Superior temporal gyrus (tissue), 1 donor: ENCODE measurements around the gene ADD1.

Experiments used
- DNase-seq: peaks from one replicate; pipeline ENCODE4 v3.0.0-alpha.2; 2016; ENCODE audit errors: extremely low spot score

ADD1 gene

DNA sequence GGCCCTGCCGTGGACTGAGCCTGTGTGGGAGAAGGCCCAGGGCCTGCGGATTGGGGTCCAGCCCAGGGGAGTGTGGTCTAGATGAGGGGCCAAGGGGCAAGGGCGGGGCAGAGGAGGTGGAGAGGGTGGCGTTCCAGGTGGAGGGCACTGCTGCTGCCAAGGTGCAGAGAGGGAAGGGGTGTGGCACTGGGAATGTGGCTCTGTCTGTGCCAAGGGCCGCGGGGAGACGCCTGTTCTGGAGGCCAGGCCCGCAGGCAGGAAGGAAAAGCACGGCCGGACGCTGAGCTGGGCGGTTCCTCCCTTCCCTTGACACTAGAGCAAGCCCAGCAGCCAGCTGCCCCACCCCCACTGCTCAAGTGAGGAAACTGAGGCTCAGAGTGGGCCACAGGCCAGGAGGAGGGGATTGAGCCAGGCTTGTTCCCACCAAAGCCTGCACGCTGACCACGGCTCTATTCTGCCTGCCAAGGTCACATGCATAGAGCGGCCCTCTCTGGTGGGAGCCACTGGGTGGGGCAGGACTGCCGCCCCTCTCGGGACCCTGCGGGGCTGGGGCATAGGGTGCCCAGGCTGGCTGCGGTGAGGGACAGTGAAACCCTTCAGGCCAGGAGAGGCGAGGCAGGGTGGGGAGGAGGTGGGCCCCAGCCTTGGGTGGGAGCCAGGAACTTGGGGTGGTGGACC is 37.8 kb upstream of the ADD1 start:
- DNase-seq = no peak

GRCh38 chr4:2806390-2807355 is 37.0 kb upstream of the ADD1 start:
- DNase-seq = peak; percentile 59

GRCh38 chr4:2807571-2807970 is 36.1 kb upstream of the ADD1 start:
- no peak for DNase-seq

DNA sequence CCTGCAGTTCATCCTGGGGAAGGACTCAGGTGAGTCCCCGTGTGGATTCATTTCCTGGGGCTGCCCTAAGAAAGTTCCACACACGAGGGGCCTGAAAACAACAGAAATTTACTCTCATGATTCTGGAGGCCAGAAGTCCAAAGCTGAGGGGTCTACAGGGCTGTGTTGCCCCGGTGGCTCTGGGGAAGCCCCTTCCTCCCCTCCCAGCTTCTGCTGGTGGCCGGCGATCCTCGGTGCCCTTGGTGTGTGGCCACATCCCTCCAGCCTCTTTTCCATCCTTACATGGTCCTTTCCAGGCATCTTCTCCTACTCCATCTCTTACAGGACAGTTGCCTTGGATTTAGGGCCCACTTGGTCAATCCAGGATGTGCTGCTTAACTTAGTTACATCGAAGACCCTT is 35.6 kb upstream of the ADD1 start:
- no peak for DNase-seq

DNA sequence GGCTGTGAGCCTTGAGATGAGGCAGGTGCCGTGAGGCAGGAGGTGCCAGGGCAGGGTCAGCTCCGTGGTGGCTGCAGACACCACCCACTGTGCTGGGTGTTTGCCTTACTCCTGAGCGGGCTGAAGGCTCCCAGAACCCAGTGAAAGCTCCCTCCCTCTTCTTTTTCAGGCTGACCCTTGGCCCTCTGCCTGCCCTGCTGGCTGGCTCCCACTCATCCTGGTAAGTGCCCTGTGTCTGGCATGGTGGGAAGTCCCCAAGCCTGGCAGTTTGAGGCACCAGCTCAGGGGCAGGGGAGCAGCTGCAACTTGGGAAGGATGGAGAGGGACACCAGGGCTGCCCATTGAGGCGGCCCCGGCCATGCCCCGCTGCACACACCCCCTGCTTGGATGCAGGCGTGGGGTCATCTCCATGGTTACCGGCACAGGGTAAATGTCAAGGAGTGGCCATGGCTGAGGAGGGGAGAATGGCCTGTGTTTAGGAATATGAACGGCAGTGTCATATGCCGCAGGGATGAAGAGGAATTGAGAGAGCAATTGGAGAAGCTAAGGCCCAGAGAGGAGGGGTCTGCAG is 33.9 kb upstream of the ADD1 start:
- no peak for DNase-seq

DNA sequence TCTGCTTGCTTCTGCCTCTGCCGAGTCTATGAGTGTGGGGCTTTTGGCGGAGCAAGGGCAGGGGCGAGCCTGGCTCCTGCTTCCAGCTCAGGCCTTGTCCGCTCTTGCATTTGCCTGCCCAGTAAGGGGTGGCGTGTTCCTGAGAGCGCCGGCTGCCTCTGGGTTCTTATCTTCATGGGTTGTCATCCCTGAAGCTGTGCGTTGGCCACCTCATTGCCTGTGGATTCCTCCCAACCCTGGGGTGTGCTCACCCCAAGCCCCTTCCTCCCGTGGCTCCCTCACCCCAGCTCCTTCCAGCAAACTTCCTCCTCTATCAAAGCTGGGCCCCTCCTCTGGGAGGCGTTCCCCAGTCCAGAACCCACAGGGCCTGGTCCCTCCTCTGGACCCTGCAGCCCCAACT is 33.3 kb upstream of the ADD1 start:
- DNase-seq = no peak

- DNase-seq = no peak
Observed at GRCh38 chr4:2811830-2812611, 31.6 kb upstream of the ADD1 start.

DNA sequence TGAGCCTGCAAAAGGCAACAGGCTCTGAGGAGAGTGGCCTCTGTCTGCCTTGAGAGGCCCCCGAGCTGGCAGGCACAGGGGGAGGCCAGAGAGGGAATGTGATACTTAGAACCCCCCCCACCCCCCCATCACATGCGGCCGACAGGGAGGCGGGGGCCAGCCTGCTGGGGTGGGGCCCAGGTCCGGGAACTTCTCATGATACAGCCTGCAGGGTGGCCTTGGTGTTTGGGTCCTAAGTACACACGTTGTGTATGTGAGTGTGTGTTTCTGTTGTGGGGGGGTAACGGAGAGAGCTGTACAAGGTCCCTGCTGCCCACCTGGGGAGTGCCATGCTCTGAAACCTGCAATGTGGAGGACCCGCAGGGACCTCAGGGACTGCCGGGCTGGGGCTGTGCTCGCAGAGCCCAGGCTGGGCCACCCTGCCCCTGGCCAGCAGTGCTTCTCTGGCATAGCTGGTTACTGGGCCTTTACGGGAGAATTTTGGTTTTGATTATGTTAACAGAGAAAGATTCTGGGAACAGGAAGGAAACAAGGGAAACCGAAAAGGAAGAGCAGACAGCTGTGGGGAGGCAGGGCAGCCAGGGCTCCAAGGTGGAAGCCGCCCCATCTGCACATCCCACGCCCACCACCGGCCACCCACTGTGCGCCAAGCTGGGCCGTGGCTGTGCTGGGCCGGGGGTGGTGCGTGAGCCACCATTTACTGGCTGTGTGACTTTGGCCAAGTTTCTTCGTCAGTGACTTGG is 30.9 kb upstream of the ADD1 start:
- no peak for DNase-seq

GRCh38 chr4:2813446-2814405 is 29.9 kb upstream of the ADD1 start:
- DNase-seq = no peak

DNA sequence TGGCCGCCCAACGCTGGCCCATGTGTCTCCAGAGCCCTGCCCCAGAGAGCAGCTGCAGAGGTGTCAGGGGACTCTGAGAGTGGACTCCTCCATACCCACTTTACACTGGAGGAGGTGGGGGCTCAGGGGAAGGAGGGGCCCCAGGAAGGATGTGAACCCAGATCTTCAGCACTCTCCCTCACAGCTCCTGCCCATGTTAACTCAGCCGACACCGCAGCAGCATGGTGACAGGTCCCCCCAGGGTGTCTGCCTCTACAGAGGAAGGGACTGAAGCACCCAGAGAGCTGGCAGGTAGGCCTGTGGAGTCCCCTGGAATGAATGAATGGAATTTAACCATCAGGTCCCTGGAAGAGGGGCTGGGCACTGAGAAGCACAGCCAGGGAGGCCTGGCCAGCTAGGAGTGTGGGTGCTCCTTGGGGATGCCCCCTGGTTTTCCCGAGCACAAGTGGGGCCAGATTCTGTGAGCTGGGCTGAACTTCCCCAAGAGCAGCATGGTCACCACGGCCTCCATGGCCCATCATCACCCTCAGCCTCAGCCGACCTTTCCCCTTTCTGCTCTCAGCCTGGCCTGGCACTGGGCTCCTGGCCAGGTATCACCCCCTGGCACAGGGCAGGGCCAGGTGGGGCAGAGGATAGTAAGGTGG is 28.9 kb upstream of the ADD1 start:
- no peak for DNase-seq

GRCh38 chr4:2816401-2816954 is 27.2 kb upstream of the ADD1 start:
- no peak for DNase-seq

DNA sequence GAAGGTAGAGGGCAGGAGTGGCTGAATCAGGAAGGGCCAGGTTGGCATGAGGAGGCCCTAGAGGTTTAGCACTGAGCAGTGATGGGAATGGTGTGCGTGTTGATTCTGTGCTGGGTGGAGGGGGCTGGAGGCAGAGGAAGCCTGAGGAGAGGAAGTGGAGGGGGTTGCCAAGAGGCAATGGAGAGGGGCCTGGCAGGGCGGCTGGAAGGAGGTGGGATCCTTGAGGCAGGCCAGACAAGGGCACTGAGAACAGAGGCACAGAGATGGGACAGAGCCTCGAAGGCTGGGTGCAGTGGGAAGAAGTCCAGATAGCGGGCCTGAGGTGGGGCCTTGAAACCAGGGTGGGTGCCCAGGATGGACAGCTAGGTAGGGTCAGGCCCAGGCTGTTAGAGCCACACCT is 26.5 kb upstream of the ADD1 start:
- DNase-seq = no peak

- no peak for DNase-seq
Observed at GRCh38 chr4:2817701-2818350, 25.8 kb upstream of the ADD1 start.

GRCh38 chr4:2818351-2818939 is 25.2 kb upstream of the ADD1 start:
- DNase-seq = no peak

DNA sequence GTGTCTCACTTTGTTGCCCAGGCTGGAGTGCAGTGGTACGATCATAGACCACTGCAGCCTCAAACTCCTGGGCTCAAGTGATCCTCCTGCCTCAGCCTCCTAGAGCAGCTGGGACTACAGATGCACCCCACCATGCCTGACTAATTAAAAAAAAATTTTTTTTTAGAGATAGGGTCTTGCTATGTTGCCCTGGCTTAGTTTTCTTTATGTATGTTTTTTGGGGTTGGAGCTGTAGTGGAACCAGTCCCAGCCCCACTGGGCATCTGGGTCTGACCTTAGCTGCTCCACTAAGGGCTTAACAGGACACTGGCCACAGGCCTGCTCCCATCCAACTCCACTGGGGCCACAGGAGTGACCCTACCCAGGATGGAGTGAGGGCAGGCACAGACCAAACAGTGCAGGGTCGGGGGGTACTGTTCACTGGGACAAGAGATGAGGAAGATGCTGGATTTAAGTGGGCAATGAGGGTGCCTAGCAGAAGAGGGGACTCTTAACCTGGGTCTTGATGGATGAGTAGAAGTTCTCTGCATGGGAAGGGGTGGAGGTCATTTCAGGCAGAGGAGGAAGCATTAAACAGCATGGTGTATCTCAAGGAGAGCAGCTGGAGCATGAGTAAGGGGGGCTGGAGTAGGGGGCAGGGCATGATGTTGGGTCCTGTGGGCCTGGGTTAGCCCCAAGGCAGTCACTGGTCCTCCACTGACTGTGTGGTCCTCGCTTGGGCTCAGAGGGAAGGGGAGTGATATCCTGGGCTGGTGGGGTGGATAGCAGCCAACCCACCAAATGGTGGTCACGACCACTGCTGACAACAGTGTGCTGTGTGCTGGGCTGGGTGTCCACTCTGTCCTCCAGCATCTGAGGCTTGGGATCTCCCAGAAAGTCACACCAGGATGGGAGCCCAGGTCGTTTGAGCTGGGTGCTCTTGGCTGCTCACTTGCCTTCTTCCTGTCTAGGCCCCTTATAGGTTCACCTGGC is 24.1 kb upstream of the ADD1 start:
- no peak for DNase-seq

- no peak for DNase-seq
Observed at GRCh38 chr4:2820216-2820982, 23.2 kb upstream of the ADD1 start.
